Fibroblast of lung (primary cell): Measurements from ENCODE around the gene PPP1R16B. TPM values are rescaled to one million over a fixed set of nuclear protein-coding genes. Genes with fewer than 3 reads are reported as not detected.

Experiments
- DNase-seq, 2 donors: peaks; one replicate each; pipeline versions ENCODE4 v3.0.0 to v3.0.0-alpha.2; 2010; ENCODE audit warnings: low read depth in 2 of 2
- H2AFZ ChIP-seq: 2 replicates; pipeline ENCODE4 v1.5.1; 2012; ENCODE audit warnings: low read length, control low read depth, inconsistent platforms
- H3K27ac ChIP-seq: 2 replicates; pipeline ENCODE4 v1.5.1; 2011; ENCODE audit warnings: low read length, control low read depth; ENCODE audit not compliant: insufficient read depth
- H3K27me3 ChIP-seq: 2 replicates; pipeline ENCODE4 v1.5.1; 2011; ENCODE audit warnings: mild to moderate bottlenecking, low read length; ENCODE audit not compliant: control insufficient read depth, insufficient read depth
- H3K36me3 ChIP-seq: 2 replicates; pipeline ENCODE4 v1.5.1; 2011; ENCODE audit warnings: low read length; ENCODE audit not compliant: control insufficient read depth, insufficient read depth
- H3K4me1 ChIP-seq: 2 replicates; pipeline ENCODE4 v1.5.1; 2011; ENCODE audit warnings: low read length; ENCODE audit not compliant: control insufficient read depth, insufficient read depth; ENCODE audit errors: extremely low read depth
- H3K4me2 ChIP-seq: 2 replicates; pipeline ENCODE4 v1.5.1; 2011; ENCODE audit warnings: low read length, control low read depth; ENCODE audit not compliant: insufficient read depth; ENCODE audit errors: extremely low read depth
- H3K4me3 ChIP-seq, 4 experiments: fragments of 200-600 bp in 1 of 4; sonication (generic) in 1 of 4; replicated peaks in 1 of 4; 2 replicates each; pipeline ENCODE4 v1.5.1; 2011 to 2016; ENCODE audit warnings: low read length in 4 of 4, low read depth in 3 of 4, mild to moderate bottlenecking in 3 of 4, control low read depth in 2 of 4, inconsistent platforms in 1 of 4, mixed read lengths in 1 of 4; ENCODE audit not compliant: insufficient read depth in 1 of 4; ENCODE audit errors: control extremely low read depth in 1 of 4
- H3K79me2 ChIP-seq: 2 replicates; pipeline ENCODE4 v1.5.1; 2012; ENCODE audit warnings: mild to moderate bottlenecking, low read length, inconsistent platforms; ENCODE audit not compliant: control insufficient read depth, insufficient read depth
- H3K9ac ChIP-seq: 2 replicates; pipeline ENCODE4 v1.5.1; 2011; ENCODE audit warnings: mild to moderate bottlenecking, low read length, control low read depth; ENCODE audit not compliant: insufficient read depth
- H3K9me3 ChIP-seq: 2 replicates; pipeline ENCODE4 v1.5.1; 2012; ENCODE audit warnings: low read depth, low read length; ENCODE audit not compliant: control insufficient read depth, insufficient read depth
- H4K20me1 ChIP-seq: 2 replicates; pipeline ENCODE4 v1.5.1; 2011; ENCODE audit warnings: low read length; ENCODE audit not compliant: control insufficient read depth, insufficient read depth; ENCODE audit errors: extremely low read depth
- EZH2 ChIP-seq: IDR thresholded peaks from 2 replicates; pipeline ENCODE4 v1.5.1; 2012; ENCODE audit warnings: low read length, control low read depth, mild to moderate bottlenecking; ENCODE audit errors: missing control alignments
- polyA plus RNA-seq, 2 donors: library from polyadenylated mRNA; depleted of rRNA in 1 of 2; stranded (reverse) in 1 of 2; unstranded in 1 of 2; fragments of >200 nt; gene quantifications; 2 replicates each; pipeline ENCODE4 v1.2.1, GENCODE V29; 2011 to 2012; ENCODE audit warnings: missing spikeins in 1 of 2
- total RNA-seq: library from RNA; depleted of rRNA; stranded (reverse); fragments of >200 nt; gene quantifications from 2 replicates; pipeline ENCODE4 v1.2.1, GENCODE V29; 2014
- TF ChIP-seq, protein P1 (sequence below), 2 donors: IDR thresholded peaks in 1 of 2; conservative IDR thresholded peaks in 1 of 2; 1 replicate in 1 of 2; 2 replicates in 1 of 2; pipeline ENCODE4 v1.5.1; 2011 to 2012; ENCODE audit warnings: low read length in 2 of 2, control low read depth in 1 of 2, inconsistent platforms in 1 of 2, low read depth in 1 of 2, mild to moderate bottlenecking in 1 of 2

Gene PPP1R16B
- total and polyA plus RNA-seq, 2 donors (not counting 1 experiment from before 2014, with no cell fraction given), result under 0.01 TPM; not detected in 1

GRCh38 chr20:38920851-38921250 lies 115.4 kb downstream of the PPP1R16B start:
- H3K4me2 ChIP-seq, result no peak overlapping the region
- no peaks in the 10 kb centered on the region for H3K79me2 ChIP-seq
- no peak for DNase-seq
- no peak overlapping the region for H3K4me3 ChIP-seq
- peaks cover 29% of the 10 kb centered on the region for H3K27me3 ChIP-seq
- no peak overlapping the region for H3K27ac ChIP-seq
- H3K4me1 ChIP-seq, result no peaks in the 10 kb centered on the region
- TF ChIP-seq, protein P1, sequence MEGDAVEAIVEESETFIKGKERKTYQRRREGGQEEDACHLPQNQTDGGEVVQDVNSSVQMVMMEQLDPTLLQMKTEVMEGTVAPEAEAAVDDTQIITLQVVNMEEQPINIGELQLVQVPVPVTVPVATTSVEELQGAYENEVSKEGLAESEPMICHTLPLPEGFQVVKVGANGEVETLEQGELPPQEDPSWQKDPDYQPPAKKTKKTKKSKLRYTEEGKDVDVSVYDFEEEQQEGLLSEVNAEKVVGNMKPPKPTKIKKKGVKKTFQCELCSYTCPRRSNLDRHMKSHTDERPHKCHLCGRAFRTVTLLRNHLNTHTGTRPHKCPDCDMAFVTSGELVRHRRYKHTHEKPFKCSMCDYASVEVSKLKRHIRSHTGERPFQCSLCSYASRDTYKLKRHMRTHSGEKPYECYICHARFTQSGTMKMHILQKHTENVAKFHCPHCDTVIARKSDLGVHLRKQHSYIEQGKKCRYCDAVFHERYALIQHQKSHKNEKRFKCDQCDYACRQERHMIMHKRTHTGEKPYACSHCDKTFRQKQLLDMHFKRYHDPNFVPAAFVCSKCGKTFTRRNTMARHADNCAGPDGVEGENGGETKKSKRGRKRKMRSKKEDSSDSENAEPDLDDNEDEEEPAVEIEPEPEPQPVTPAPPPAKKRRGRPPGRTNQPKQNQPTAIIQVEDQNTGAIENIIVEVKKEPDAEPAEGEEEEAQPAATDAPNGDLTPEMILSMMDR (conservative IDR thresholded peaks at IDR 0.05 in 1 of 2, IDR thresholded peaks at IDR 0.05 in 1 of 2; ENCODE audit: low read depth in 1 of 2, low read length in 2 of 2), result no peak
- TF ChIP-seq EZH2, result no peak
- H3K9ac ChIP-seq, result no peak overlapping the region
- H2AFZ ChIP-seq, result no peak overlapping the region
- no peaks in the 10 kb centered on the region for H4K20me1 ChIP-seq
- H3K36me3 ChIP-seq, result no peaks in the 10 kb centered on the region
- H3K9me3 ChIP-seq, result no peaks in the 10 kb centered on the region

- peaks cover 20% of the 10 kb centered on the region for H3K27me3 ChIP-seq
- no peak overlapping the region for H3K4me3 ChIP-seq
- no peak for DNase-seq
- H3K36me3 ChIP-seq, result no peaks in the 10 kb centered on the region
- no peak overlapping the region for H3K4me2 ChIP-seq
- no peak overlapping the region for H2AFZ ChIP-seq
- H3K9ac ChIP-seq, result no peak overlapping the region
- H3K27ac ChIP-seq, result no peak overlapping the region
- TF ChIP-seq, protein P1 (conservative IDR thresholded peaks at IDR 0.05 in 1 of 2, IDR thresholded peaks at IDR 0.05 in 1 of 2; ENCODE audit: low read depth in 1 of 2, low read length in 2 of 2), result no peak
- no peak for TF ChIP-seq EZH2
- peaks cover 8% of the 10 kb centered on the region for H3K4me1 ChIP-seq
- H4K20me1 ChIP-seq, result no peaks in the 10 kb centered on the region
- peaks cover 33% of the 10 kb centered on the region for H3K79me2 ChIP-seq
- H3K9me3 ChIP-seq, result no peaks in the 10 kb centered on the region
Observed at GRCh38 chr20:38924718-38925117, 119.2 kb downstream of the PPP1R16B start.

DNA sequence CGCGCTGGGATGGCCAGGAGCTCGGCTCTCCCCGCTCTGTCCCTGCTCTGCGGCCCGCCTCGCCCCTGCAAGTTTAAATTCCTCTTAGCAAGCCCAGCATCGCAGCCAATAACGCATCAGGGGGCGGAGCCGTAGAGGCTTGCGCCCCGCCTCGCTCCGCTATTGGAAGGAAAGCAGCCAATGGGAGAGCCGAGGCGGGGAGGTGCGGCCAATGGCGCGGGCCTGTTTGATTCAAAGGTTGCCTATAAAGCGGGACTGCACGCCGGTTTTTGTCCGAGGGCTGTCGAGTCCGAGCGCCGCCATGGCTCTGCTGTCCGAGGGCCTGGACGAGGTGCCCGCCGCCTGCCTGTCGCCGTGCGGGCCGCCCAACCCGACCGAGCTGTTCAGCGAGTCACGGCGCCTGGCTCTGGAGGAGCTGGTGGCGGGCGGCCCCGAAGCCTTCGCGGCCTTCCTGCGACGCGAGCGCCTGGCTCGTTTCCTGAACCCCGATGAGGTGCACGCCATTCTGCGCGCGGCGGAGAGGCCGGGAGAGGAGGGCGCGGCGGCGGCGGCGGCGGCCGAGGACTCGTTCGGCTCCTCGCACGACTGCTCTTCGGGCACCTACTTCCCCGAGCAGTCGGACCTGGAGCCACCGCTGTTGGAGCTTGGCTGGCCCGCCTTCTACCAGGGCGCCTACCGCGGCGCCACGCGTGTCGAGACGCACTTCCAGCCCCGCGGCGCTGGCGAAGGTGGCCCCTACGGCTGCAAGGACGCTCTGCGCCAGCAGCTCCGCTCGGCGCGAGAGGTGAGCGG lies 120.8 kb downstream of the PPP1R16B start, which contains the start of gene FAM83D:
Gene FAM83D, plus strand, starts transcription at position 276 of the 792 bp plus-strand sequence. Its CDS starts 26 bp downstream, at position 302.
- Histone ChIP-seq H3K4me2 (peak within 1 kb of the TSS; percentile 80), H3K79me2 (peaks cover 49% of the 10 kb centered on the region)

More for the DNA sequence above, 120.8 kb downstream of the PPP1R16B start, which contains the start of gene FAM83D:
- no peaks in the 10 kb centered on the region for H4K20me1 ChIP-seq
- H2AFZ ChIP-seq, result peak within 1 kb of the TSS; percentile 60
- peaks cover 9% of the 10 kb centered on the region for H3K4me1 ChIP-seq
- H3K9me3 ChIP-seq, result no peaks in the 10 kb centered on the region
- H3K4me3 ChIP-seq, result peak within 1 kb of the TSS; percentile 55 to 87 (median 84)
- peaks cover 4% of the 10 kb centered on the region for H3K27me3 ChIP-seq
- TF ChIP-seq EZH2, result no peak
- TF ChIP-seq, protein P1 (conservative IDR thresholded peaks at IDR 0.05 in 1 of 2, IDR thresholded peaks at IDR 0.05 in 1 of 2; ENCODE audit: low read depth in 1 of 2, low read length in 2 of 2), result no peak
- peak within 1 kb of the TSS; percentile 73 for H3K9ac ChIP-seq
- H3K27ac ChIP-seq, result peak within 1 kb of the TSS; percentile 71
- DNase-seq, result peak; percentile 97 to 99
- H3K36me3 ChIP-seq, result no peaks in the 10 kb centered on the region
